Stimulated activated CD4-positive, alpha-beta T cell treated with anti-CD3 and anti-CD28 coated beads, Interleukin-15, amount 100 ng/mL, for 48 hours (primary cell): ENCODE data around the gene CEP85L.

Experiments used
- DNase-seq, 2 donors: peaks; one replicate each; pipeline ENCODE4 v3.0.0-alpha.2; 2020; ENCODE audit warnings: low read depth in 2 of 2

The CEP85L gene

GRCh38 chr6:118660218-118660569 is 8.8 kb upstream of the CEP85L start:
- peak; percentile 39 to 56 for DNase-seq

- no peak for DNase-seq
These were observed 8.3 kb upstream of the CEP85L start for GRCh38 chr6:118659513-118660217.

- DNase-seq: no peak
These were observed 5.6 kb upstream of the CEP85L start for GRCh38 chr6:118656847-118657451.

- DNase-seq: no peak
These were observed 742 bp upstream of the CEP85L start for GRCh38 chr6:118652051-118652615.

- peak; percentile 4 to 10 for DNase-seq
These were observed 659 bp downstream of the CEP85L start for GRCh38 chr6:118650582-118651281.

- DNase-seq: no peak
These were observed 1.3 kb downstream of the CEP85L start for GRCh38 chr6:118649918-118650581.

GRCh38 chr6:118648866-118649554 is 2.4 kb downstream of the CEP85L start:
- no peak for DNase-seq

GRCh38 chr6:118646977-118647376 is 4.4 kb downstream of the CEP85L start:
- DNase-seq: no peak

GRCh38 chr6:118645395-118645794 is 6.0 kb downstream of the CEP85L start:
- DNase-seq: no peak

GRCh38 chr6:118644007-118644406 is 7.4 kb downstream of the CEP85L start:
- no peak for DNase-seq

GRCh38 chr6:118641042-118641441 is 10.3 kb downstream of the CEP85L start:
- DNase-seq: no peak

- DNase-seq: no peak
These were observed 12.1 kb downstream of the CEP85L start for GRCh38 chr6:118639054-118639964.

- no peak for DNase-seq
These were observed 13.1 kb downstream of the CEP85L start for GRCh38 chr6:118638288-118638687.

- DNase-seq: no peak
These were observed 15.3 kb downstream of the CEP85L start for GRCh38 chr6:118635909-118636735.

- peak in 1 of 2 donors; percentile 24 for DNase-seq
These were observed 19.0 kb downstream of the CEP85L start for GRCh38 chr6:118632359-118632758.

GRCh38 chr6:118630923-118631322 is 20.5 kb downstream of the CEP85L start:
- DNase-seq: no peak

- no peak for DNase-seq
These were observed 21.3 kb downstream of the CEP85L start for GRCh38 chr6:118630067-118630466.

- no peak for DNase-seq
These were observed 23.7 kb downstream of the CEP85L start for GRCh38 chr6:118627724-118628123.

- no peak for DNase-seq
These were observed 25.6 kb downstream of the CEP85L start for GRCh38 chr6:118625833-118626232.
